Endometrium (tissue), 2 donors: Measurements from ENCODE around the gene MOV10L1.
"Not testable (repeated sequence)": the region's sequence is repeated elsewhere in the genome, so short reads cannot be mapped to it uniquely, and the experiment has no call there.

ENCODE experiments used
- FAIRE-seq: peaks from 2 replicates; lab custom pipeline; 2012; peaks lifted over from hg19 to GRCh38; lab: Jason Lieb, UNC
- donor health status: control.
- donor health status: control.

MOV10L1 gene

DNA sequence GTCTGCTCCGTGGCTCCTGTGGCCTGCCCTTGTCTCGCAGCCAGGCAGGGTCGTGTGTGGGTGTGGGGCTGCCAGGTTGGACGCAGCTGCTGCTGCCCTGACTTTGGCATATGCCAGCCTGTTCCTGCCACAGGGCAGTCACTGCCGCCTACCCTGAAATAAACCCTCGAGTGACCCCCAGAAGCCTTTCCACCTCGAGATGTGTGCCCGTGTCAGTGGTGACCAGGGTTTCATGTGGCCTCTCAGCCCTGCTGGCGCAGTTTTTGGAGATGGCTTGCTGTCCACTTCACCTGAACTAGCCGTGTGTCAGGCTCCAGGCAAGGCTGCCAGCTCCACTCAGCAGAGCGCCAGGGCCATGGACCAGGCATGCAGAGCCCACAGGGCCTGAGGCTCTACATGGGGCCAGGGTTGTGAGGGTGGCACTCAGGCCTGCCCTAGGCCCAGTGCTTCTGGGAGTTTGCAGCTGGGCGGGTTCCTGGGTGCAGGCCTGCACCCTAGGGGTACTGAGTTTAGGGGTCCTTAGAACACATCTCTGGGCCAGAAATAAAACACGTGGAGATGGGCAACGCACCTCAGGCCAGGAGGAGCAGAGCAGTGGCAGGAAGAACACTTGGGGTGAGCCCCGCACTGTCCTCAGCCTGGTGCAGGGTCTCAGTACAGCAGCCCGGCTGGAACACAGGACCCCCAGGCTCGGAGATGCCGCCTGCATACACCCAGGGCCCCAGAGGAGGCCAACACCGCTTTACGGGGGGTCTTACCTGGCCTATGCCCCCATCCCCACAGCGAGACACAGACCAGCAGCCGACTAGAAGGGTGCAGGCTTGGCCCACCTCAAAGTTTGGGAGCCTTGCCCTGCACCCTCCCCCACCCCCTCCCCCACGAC, 71.9 kb downstream of the MOV10L1 start:
- no peak for FAIRE-seq

DNA sequence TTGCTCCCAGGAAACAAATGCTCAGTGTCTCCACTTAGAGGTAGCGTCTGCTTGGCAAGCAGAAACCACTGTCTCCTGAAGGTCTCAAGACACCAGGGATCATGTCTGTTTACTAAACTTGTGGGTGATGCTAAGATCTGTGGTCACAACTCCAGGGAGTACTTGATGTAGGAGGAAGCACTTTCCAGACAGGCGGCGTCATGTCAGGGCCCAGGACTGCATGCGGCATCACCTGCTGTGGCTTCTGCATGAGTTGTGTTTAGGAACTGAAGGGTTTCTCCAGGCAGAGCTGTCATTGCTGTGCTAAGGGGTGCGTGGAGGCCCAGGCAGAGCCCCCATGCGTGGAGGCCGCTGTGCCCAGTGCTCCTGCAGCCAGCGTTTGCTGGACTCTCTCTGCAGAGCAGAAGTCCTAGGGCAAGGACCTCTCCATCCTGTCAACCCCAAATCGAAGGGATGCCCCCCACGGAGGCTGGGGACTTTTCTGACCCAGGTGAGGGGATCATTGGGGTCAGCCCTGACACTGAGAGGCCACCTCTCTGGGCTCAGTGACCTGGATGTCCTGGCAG, 72.7 kb downstream of the MOV10L1 start:
- no peak for FAIRE-seq

DNA sequence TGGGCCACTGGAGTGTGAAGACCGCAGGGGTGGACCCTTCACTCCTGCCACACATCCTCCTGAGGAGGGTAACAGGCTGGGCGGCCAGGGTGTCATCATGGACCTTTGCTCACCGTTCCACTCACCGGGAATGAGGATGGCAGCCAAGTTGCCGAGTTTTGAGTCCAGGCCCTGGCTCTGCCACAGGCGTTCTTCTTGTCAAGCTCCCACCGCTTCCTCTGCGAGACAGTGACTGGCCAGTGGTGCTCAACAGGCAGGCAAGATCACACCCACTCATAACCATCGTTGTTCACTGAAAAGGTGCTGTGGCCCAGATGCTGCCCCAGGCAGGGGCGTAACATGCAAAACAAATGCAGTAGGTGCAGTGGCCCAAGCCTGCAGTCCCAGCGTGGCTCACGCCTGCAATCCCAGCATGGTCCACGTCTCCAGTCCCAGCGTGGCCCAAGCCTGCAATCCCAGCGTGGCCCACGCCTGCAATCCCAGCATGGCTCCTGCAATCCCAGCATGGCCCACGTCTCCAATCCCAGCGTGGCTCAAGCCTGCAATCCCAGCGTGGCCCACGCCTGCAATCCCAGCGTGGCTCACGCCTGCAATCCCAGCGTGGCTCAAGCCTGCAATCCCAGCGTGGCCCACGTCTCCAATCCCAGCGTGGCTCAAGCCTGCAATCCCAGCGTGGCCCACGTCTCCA, 75.8 kb downstream of the MOV10L1 start:
- no peak for FAIRE-seq

DNA sequence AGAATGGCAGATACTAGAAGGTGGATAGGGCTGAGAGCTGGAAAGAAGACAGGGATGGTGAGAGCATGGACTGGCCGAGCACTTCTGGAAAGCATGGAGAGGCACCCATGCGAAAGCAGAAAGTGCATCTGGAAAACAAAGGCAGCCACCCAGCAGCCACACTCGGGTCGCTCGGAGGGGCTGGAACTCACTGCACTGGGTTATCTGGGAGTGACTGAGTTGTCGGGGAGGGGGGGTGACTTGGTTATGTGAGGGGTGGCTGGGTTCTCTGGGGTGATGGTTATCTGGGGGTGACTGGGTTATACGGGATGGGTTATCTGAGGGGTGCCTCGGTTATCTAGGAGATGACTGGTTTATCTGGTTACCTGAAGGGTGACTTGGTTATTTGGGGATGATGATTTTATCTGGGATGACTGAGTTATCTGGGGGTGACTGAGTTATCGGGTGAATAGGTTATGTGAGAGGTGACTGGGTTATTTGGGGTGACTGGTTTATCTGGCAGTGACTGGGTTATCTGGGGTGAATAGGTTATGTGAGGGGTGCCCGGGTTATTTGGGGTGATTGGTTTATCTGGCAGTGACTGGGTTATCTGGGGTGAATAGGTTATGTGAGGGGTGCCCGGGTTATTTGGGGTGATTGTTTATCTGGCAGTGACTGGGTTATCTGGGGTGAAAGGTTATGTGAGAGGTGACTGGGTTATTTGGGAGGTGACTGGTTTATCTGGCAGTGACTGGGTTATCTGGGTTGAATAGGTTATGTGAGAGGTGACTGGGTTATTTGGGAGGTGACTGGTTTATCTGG, 78.1 kb downstream of the MOV10L1 start:
- no peak for FAIRE-seq

DNA sequence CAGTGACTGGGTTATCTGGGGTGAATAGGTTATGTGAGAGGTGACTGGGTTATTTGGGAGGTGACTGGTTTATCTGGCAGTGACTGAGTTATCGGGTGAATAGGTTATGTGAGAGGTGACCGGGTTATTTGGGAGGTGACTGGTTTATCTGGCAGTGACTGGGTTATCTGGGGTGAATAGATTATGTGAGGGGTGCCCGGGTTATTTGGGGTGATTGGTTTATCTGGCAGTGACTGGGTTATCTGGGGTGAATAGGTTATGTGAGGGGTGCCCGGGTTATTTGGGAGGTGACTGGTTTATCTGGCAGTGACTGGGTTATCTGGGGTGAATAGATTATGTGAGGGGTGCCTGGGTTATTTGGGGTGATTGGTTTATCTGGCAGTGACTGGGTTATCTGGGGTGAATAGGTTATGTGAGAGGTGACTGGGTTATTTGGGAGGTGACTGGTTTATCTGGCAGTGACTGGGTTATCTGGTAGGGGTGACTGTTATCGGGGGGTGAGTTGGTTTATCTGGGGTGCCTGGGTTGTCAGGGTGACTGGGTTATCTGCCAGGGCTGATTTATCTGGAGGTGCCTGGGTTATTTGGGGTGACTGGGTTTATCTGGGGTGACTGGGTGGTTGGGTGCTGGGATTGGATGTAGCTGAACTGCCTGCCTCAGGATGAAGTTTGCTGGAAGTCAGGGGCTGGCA, 78.8 kb downstream of the MOV10L1 start:
- FAIRE-seq = not testable (repeated sequence)

DNA sequence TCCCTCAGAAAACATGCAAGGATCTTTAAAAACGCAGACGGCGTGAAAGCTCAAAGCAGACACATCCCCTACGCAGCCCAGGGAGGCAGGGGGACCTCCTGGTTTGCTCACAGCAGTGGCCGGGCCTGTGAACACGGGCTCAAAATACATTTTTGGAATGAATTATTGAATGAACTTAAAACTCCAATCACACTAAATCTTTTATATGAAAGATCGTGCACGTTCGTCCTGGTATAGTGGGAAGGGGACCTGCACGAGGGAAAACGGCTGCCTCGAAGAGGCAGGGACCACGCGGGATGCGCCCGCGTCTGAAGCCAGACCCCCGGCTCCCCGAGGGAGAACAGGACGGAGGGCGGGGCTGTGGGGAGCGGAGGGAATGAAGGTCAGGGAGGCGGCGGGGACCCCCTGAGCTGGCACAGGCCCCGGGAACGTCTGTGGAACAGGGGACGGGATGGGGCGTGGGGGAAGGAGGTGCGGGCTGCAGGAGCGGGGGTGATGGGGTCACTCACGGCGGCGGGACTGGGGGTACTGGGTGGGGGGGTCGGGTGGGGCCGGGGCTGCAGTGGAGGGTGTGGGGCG, 79.5 kb downstream of the MOV10L1 start:
- FAIRE-seq = no peak

DNA sequence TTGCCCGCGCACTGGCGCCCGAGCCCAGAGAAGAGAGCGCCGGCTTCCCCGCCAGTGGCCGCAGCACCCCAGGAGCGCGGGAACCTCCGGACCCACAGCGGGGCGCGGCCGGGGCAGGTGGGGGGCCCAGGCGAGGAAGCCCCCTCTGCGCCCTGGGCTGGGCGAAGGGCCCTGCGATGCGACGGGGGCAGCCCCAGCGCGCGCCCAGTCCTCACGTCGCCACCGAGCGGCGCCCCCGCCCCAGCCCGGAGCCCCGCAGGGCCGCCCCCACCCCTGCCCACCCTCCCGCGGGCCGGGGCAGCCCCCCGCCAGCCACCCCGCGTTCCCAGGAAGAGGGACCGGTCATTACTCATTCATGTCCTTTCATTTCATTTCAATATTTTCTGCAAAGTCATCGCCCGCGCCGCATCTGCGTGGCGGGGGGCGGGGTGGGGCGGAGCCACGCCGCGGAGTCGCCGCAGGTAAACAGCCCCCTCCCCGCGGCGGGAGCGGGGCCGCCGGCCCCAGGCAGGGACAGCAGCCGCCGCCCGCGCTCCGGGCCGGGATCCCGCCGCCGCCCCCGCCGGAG, 80.1 kb downstream of the MOV10L1 start:
- FAIRE-seq = no peak

DNA sequence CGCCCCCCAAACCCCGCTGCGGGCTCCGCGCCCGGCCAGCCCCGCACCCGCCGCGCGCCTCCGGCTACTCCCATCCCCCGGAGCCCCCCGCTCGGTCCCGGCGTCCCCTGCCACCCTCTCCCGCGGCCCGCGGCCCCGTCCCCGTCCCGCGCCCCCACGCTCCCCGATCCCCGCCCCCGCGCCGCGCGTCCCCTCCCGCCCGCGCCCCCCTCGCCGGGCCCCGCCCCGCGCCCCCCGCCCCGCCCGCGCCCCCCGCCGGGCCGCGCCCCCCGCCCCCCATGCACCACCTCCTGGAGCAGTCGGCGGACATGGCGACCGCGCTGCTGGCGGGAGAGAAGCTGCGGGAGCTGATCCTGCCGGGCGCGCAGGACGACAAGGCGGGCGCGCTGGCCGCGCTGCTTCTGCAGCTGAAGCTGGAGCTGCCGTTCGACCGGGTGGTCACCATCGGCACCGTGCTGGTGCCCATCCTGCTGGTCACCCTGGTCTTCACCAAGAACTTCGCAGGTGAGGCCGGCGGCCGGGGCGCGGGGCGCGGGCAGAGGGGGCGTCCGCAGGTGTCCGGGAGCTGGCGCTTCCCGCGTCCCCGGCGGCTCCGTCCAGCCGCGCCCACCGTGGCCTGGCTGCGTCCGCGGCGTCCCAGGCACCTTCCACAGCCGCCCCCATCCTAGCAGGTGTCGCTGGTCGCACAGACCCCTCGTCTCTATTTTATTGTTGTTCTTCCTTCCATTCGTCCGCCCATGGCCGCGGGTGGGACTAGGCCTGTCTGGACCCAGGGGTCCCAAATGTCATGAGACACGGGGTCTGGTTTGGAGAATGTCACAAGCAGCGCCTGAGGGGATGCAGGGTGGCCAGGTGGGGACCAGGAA, 80.9 kb downstream of the MOV10L1 start, which contains the start of gene PANX2:
TSS of gene PANX2 (plus strand) at position 279 of the 866 bp plus-strand sequence. CDS start at position 279, 0 bp downstream.
- no peak for FAIRE-seq

DNA sequence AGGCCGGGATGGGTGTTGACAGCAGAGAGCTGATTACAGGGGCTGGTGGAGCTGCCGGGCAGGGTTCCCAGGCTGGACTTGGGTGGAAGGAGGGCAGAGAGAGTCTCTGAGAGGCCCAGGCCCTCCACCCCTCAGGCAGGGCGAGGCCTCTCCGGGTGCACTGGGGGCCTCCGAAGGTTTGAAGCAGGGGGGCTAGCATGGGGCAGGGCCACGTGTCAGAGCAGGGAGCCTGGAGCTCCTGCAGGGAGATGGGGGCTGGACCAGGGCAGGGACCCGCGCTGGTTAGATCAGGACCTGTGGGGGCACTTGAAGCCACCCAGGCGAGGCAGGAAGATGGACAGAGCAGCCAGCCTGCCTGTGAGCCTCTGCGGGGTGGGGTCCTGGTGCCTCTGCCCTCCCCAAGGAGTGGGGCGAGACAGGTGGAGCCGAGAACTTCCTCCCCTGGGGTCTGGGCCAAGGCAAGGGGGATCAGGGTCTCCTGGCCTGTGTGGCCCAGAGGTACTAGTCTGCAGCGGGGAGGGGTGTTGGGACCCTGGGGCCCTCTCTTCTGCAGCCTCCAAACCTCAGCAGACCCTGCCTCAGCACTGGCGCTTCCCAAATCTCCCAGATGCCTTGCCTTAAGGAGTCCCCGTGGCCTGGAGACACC, 81.6 kb downstream of the MOV10L1 start:
- FAIRE-seq = no peak

DNA sequence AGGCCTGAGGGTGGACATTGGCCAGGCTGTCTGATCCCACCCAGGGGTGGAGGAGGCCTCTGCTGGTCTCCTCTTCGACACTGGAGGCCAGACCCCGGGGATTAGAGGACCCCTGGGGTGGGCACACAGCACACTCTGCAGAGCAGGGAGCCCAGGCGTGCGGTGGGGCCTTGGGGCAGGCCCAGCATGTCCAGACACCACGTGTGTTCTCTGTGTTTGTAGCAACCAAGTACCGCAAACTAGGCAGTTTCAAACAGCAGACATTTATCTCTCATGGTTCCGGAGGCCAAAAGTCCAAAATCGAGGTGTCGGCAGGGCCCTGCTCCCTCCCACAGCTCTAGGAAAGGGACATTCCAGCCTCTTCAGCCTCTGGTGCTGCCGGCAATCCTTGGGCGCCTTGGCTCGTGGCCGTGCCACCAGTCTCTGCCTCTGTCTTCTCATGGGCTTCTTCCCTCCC, 82.2 kb downstream of the MOV10L1 start:
- no peak for FAIRE-seq

DNA sequence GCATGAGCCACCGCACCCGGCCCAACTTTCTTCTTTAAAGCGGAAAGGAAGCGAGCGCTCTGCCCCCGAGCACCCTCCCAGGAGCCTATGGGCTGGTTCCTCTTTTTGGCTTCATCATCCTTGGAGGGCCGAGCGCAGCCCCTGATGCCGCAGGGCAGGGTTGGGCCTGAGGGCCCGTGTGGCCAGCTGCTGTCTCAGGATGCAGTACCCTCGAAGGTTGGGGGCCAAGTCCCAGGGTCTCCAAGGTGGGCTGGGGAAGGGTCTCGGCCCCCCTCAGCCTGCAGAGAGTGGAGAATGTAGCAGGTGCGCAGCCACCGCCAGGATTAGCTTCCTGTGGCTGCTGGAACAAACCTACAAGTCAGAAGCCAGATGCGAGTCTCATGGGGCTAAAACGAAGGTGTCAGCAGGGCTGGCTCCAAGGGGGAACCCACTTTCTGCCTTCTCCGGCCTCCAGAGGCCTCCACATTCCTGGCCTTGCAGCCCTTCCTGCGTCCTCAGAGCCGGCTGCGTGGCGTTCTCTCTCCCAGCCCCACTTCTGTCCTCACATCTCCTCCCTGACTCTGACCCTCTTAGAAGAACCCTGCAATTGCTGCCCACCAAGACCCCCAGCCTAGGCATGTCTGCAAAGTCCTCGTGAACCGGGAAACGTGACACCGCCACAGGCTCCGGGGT, 83.6 kb downstream of the MOV10L1 start:
- FAIRE-seq = no peak

DNA sequence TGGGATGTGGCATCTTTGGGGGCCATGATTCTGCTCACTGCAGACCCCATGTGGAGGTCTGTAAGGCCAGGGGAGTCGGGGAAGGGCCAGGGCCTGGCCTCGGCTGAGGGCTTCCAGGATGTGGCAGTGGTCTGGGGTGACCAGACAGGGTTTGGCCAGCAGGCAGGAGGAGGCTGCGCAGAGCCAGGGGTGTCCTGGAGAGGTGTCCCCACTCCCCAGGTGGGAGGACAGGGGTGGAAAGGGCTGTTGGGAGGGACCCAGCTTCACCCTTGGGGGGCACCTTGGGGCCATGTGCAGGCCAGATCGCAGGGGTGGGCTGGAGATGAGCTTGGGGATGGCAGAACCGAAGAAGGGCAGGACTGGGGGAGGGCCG, 84.2 kb downstream of the MOV10L1 start:
- no peak for FAIRE-seq

DNA sequence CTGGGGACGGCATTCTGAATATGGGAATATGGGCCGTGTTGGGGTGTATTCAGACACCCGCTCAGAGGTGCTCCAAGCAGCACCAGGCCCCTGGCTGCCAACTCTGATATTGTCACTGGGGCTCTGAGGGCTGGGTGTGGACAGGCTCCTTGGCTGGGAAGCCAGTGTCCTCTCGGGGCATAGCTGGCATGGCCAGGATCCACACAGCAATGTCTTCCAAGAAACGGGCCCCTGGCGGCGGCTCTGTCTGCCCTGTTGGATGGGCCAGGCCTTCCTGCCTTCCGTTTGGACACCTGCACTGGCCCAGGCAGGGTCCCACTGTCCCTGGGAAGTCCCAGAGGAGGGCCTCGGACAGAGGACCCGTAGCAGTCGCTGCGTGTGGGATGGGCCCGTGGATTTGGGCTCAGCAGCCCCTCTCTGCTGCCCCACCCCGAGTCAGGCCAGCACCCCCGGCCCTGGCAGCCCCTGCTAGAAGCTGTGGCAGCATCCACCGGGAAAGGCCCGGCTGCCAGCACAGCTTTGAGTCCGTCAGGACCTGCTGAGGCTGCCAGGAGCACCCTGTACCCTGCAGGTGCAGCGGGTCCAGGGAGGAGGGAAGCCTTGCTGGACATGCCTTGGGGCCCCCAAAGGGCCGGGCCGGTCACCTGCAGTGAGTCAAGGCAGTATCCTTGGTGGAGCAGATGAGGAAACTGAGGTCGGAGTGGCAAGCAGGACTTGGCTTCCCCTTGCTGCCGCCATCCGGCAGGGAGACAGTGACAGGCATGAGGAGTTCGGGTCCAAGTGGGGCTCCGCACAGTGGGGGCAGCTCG, 84.8 kb downstream of the MOV10L1 start:
- FAIRE-seq = no peak

DNA sequence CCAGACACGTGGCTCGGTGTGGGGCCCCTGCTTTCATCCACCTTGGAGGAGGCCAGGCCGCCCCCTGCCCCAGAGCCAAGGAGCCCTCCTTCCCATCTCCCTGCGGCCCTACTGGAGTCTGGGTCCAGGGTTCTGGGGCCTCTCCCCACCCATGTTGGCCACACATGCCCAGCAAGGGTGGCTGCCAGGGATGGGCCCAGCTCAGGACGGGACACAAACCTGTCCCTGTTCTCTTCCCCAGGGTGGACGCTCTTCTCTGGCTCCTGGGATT, 85.3 kb downstream of the MOV10L1 start:
- no peak for FAIRE-seq

DNA sequence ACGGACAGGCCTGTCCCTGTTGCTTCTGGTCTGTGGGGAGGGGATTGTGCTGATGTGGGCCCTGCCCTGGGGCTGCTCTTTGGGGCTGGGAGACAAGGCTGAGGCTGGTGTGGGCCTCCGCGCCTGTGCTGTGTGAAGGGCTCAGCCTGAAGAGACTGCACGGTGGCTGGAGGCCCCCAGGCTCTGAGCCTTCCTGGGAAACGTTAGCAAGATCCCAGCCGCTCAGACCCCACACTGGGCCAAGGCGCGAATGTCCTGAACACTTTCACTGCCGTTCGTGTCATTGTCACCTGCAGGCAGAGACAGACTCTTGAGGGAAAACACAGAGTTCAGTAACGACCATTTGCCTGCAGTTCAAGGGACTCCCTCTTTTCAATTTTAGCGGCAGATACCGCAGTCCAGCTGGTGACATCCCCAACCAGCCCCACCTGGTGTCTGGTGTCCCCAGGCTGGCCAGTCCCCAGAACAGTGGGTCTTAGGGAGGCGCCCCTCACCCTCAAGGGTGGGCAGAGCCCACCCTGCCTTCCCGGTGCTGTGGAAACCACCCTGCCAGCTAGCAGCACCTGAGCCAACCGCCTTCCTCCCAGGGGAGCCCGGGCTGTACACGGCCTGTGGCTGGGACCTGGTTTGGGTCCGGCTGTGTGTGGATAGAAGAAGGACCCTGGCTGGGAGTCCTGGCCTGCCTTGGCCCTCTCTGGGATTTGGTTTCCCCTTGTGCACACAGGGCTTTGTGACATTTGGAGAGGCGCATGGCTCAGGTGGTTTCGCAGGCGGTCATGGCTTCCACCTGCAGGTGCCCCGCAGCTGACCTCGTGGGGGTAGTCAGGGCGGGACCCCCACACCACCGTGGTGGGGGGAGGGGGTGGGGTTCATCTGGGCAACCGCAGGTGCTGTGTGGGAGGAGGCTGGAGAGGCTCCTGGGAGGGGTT, 86.4 kb downstream of the MOV10L1 start:
- FAIRE-seq = no peak

DNA sequence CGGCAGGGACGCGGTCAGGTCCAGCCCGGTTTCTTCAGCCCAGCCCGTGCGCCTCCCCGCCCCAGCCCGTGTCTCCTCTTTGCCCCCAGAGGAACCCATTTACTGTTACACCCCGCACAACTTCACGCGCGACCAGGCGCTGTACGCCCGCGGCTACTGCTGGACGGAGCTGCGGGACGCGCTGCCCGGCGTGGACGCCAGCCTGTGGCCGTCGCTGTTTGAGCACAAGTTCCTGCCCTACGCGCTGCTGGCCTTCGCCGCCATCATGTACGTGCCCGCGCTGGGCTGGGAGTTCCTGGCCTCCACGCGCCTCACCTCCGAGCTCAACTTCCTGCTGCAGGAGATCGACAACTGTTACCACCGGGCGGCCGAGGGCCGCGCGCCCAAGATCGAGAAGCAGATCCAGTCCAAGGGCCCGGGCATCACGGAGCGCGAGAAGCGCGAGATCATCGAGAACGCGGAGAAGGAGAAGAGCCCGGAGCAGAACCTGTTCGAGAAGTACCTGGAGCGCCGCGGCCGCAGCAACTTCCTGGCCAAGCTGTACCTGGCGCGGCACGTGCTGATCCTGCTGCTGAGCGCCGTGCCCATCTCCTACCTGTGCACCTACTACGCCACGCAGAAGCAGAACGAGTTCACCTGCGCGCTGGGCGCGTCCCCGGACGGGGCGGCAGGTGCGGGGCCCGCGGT, 87.2 kb downstream of the MOV10L1 start:
- no peak for FAIRE-seq
